HepG2 (cell line): ENCODE data around the gene TOM1L2. TPM values are rescaled to one million over a fixed set of nuclear protein-coding genes. Genes with fewer than 3 reads are reported as not detected.
A peak's percentile ranks its signal among the peaks of the same experiment; 100 is the strongest.

Source experiments
- ATF7-NPFF ChIP-seq: sonication (generic); formaldehyde crosslinking; IDR thresholded peaks from 2 replicates; pipeline ENCODE4 v1.8.1; 2023; ENCODE audit warnings: mild to moderate bottlenecking, low read depth, missing genetic modification reagents, moderate library complexity
- DPF2 ChIP-seq: sonication (generic); formaldehyde crosslinking; IDR thresholded peaks from 2 replicates; pipeline ENCODE4 v1.4.0; 2020; ENCODE audit warnings: mild to moderate bottlenecking, low read depth, missing genetic modification reagents, borderline replicate concordance
- FOXA1 ChIP-seq, 2 experiments: fragments of 450-650 bp in 1 of 2; sonication (generic) in 1 of 2; formaldehyde crosslinking in 1 of 2; IDR thresholded peaks; 2 replicates each; pipeline versions ENCODE4 v1.4.0 to v1.6.1; 2016 to 2020; ENCODE audit warnings: missing genetic modification reagents in 1 of 2
- JARID2 ChIP-seq: sonication (generic); formaldehyde crosslinking; IDR thresholded peaks from 2 replicates; pipeline ENCODE4 v1.8.1; 2023; ENCODE audit warnings: missing genetic modification reagents, inconsistent platforms; ENCODE audit not compliant: insufficient replicate concordance
- MXI1 ChIP-seq: IDR thresholded peaks from 3 replicates; pipeline ENCODE4 v1.6.1; 2012; ENCODE audit warnings: low read depth, low read length, inconsistent platforms, borderline replicate concordance
- MYNN ChIP-seq: sonication (generic); formaldehyde crosslinking; IDR thresholded peaks from 2 replicates; pipeline ENCODE4 v1.4.0; 2020; ENCODE audit warnings: mild to moderate bottlenecking, low read depth, missing genetic modification reagents
- ZFY ChIP-seq: sonication (generic); formaldehyde crosslinking; IDR thresholded peaks from 2 replicates; pipeline ENCODE4 v1.4.0; 2020; ENCODE audit warnings: missing genetic modification reagents
- ZNF563 ChIP-seq: sonication (generic); formaldehyde crosslinking; IDR thresholded peaks from 2 replicates; pipeline ENCODE4 v1.8.0; 2022; ENCODE audit warnings: mild to moderate bottlenecking, moderate library complexity, missing genetic modification reagents
- ZNF724P ChIP-seq: sonication (generic); formaldehyde crosslinking; IDR thresholded peaks from 2 replicates; pipeline ENCODE4 v1.8.0; 2022; ENCODE audit warnings: missing genetic modification reagents, borderline replicate concordance
- polyA plus RNA-seq, 8 experiments: library from polyadenylated mRNA; depleted of rRNA in 3 of 8; stranded (reverse) in 7 of 8; unstranded in 1 of 8; fragments of >200 nt; fragmentation: Illumina TruSeq in 4 of 8; extraction: Trizol in 4 of 8; gene quantifications; 2 replicates each; pipeline versions ENCODE4 v1.2.1 to v1.2.3, GENCODE V29; 2011 to 2016; ENCODE audit warnings: low read depth in 4 of 8, missing spikeins in 1 of 8, mixed read lengths in 1 of 8; ENCODE audit not compliant: insufficient read depth in 1 of 8
- total RNA-seq, 5 experiments: library from RNA; depleted of rRNA; stranded (reverse); fragments of >200 nt; fragmentation: Illumina TruSeq; extraction: Trizol; gene quantifications; 2 replicates each; pipeline ENCODE4 v1.2.3, GENCODE V29; 2016; ENCODE audit warnings: low read depth in 1 of 5
- TF ChIP-seq, protein P1 (sequence below): sonication (generic); formaldehyde crosslinking; IDR thresholded peaks from 2 replicates; pipeline ENCODE4 v1.4.0; 2020; ENCODE audit warnings: missing genetic modification reagents
- TF ChIP-seq, protein P2 (sequence below), 2 experiments: sonication (generic) in 1 of 2; formaldehyde crosslinking in 1 of 2; IDR thresholded peaks; 2 replicates each; pipeline versions ENCODE4 v1.4.0 to v1.6.1; 2018 to 2020; ENCODE audit warnings: missing genetic modification reagents in 2 of 2, borderline replicate concordance in 1 of 2, low read depth in 1 of 2, mild to moderate bottlenecking in 1 of 2, missing biosample characterization in 1 of 2
- TF ChIP-seq, protein P3 (sequence below): sonication (generic); formaldehyde crosslinking; IDR thresholded peaks from 2 replicates; pipeline ENCODE4 v1.5.0; 2020; ENCODE audit warnings: mild to moderate bottlenecking, missing genetic modification reagents, moderate library complexity
- TF ChIP-seq, protein P4 (sequence below): IDR thresholded peaks from 2 replicates; pipeline ENCODE4 v1.6.1; 2016
- TF ChIP-seq, protein P5 (sequence below): sonication (generic); formaldehyde crosslinking; IDR thresholded peaks from 2 replicates; pipeline ENCODE4 v1.4.0; 2020; ENCODE audit warnings: missing genetic modification reagents
- TF ChIP-seq, protein P6 (sequence below): sonication (generic); formaldehyde crosslinking; IDR thresholded peaks from 2 replicates; pipeline ENCODE4 v1.4.0; 2020; ENCODE audit warnings: low read depth, missing genetic modification reagents

TOM1L2 gene
- total and polyA plus RNA-seq, 2 of the 13 experiments (the other 11 are each of a cell fraction or from before 2014, with no cell fraction given) = 4.7 to 7.4 TPM

DNA sequence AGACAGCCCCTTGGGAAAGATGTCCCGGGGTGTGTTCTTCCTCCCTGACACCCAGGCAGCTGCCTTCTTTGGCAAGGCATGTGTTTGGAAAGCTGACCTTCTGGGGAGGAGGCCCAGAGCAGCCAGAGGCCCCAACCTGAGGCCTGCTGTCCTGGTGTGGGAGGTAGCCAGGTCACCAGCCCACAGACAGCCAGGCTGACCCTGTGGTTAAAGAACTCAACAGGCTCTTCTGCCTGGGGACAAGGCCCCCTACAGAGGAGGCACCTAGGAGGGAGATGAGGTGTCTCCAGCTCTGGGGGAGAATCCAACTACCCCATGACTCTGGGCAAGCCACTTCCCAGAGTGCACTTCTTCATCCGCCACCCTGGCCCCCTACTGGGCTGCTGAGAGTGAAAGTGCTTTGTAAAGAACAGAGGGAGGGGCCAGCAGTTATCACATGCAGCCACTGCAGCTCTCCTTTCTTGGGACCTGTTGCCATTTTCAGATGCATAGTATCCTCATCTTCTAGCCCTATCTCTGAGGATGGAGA, 122.3 kb downstream of the TOM1L2 start (continued):
- TF ChIP-seq, protein P1, sequence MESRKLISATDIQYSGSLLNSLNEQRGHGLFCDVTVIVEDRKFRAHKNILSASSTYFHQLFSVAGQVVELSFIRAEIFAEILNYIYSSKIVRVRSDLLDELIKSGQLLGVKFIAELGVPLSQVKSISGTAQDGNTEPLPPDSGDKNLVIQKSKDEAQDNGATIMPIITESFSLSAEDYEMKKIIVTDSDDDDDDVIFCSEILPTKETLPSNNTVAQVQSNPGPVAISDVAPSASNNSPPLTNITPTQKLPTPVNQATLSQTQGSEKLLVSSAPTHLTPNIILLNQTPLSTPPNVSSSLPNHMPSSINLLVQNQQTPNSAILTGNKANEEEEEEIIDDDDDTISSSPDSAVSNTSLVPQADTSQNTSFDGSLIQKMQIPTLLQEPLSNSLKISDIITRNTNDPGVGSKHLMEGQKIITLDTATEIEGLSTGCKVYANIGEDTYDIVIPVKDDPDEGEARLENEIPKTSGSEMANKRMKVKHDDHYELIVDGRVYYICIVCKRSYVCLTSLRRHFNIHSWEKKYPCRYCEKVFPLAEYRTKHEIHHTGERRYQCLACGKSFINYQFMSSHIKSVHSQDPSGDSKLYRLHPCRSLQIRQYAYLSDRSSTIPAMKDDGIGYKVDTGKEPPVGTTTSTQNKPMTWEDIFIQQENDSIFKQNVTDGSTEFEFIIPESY (CRISPR knock-in tag) = peak; percentile 95
- TF ChIP-seq FOXA1 (IDR thresholded peaks at IDR 0.05) (no peak), FOXA1 (CRISPR knock-in tag; IDR thresholded peaks at IDR 0.05) (no peak), DPF2 (CRISPR knock-in tag) (no peak), JARID2 (CRISPR knock-in tag) (peak; percentile 61), ZNF724P (peak; percentile 33; the same call in 1 of the 2 replicates), MYNN (no peak), ATF7-NPFF (CRISPR knock-in tag) (0 out of 2 replicates have a peak, but pooled peaks have one; percentile 28), ZFY (CRISPR knock-in tag) (peak; percentile 38; the same call in 1 of the 2 replicates), MXI1 (0 out of 3 replicates have a peak, but pooled peaks have one; percentile 26), ZNF563 (CRISPR knock-in tag) (peak; percentile 84; the same call in 1 of the 2 replicates)
- TF ChIP-seq, protein P2, sequence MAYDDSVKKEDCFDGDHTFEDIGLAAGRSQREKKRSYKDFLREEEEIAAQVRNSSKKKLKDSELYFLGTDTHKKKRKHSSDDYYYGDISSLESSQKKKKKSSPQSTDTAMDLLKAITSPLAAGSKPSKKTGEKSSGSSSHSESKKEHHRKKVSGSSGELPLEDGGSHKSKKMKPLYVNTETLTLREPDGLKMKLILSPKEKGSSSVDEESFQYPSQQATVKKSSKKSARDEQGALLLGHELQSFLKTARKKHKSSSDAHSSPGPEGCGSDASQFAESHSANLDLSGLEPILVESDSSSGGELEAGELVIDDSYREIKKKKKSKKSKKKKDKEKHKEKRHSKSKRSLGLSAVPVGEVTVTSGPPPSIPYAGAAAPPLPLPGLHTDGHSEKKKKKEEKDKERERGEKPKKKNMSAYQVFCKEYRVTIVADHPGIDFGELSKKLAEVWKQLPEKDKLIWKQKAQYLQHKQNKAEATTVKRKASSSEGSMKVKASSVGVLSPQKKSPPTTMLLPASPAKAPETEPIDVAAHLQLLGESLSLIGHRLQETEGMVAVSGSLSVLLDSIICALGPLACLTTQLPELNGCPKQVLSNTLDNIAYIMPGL (CRISPR knock-in tag; IDR thresholded peaks at IDR 0.05; ENCODE audit: borderline replicate concordance in 1 of 2, low read depth in 1 of 2) = peak in 1 of 2 experiments; percentile 16; a peak in 1 of 4 replicates
- TF ChIP-seq, protein P3, sequence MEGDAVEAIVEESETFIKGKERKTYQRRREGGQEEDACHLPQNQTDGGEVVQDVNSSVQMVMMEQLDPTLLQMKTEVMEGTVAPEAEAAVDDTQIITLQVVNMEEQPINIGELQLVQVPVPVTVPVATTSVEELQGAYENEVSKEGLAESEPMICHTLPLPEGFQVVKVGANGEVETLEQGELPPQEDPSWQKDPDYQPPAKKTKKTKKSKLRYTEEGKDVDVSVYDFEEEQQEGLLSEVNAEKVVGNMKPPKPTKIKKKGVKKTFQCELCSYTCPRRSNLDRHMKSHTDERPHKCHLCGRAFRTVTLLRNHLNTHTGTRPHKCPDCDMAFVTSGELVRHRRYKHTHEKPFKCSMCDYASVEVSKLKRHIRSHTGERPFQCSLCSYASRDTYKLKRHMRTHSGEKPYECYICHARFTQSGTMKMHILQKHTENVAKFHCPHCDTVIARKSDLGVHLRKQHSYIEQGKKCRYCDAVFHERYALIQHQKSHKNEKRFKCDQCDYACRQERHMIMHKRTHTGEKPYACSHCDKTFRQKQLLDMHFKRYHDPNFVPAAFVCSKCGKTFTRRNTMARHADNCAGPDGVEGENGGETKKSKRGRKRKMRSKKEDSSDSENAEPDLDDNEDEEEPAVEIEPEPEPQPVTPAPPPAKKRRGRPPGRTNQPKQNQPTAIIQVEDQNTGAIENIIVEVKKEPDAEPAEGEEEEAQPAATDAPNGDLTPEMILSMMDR (CRISPR knock-in tag) = peak; percentile 54
- TF ChIP-seq, protein P4, sequence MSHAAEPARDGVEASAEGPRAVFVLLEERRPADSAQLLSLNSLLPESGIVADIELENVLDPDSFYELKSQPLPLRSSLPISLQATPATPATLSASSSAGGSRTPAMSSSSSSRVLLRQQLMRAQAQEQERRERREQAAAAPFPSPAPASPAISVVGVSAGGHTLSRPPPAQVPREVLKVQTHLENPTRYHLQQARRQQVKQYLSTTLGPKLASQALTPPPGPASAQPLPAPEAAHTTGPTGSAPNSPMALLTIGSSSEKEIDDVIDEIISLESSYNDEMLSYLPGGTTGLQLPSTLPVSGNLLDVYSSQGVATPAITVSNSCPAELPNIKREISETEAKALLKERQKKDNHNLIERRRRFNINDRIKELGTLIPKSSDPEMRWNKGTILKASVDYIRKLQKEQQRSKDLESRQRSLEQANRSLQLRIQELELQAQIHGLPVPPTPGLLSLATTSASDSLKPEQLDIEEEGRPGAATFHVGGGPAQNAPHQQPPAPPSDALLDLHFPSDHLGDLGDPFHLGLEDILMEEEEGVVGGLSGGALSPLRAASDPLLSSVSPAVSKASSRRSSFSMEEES (CRISPR knock-in tag) = 0 out of 2 replicates have a peak, but pooled peaks have one; percentile 35
- TF ChIP-seq, protein P5, sequence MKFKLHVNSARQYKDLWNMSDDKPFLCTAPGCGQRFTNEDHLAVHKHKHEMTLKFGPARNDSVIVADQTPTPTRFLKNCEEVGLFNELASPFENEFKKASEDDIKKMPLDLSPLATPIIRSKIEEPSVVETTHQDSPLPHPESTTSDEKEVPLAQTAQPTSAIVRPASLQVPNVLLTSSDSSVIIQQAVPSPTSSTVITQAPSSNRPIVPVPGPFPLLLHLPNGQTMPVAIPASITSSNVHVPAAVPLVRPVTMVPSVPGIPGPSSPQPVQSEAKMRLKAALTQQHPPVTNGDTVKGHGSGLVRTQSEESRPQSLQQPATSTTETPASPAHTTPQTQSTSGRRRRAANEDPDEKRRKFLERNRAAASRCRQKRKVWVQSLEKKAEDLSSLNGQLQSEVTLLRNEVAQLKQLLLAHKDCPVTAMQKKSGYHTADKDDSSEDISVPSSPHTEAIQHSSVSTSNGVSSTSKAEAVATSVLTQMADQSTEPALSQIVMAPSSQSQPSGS (CRISPR knock-in tag) = peak; percentile 52; the same call in 1 of the 2 replicates
- TF ChIP-seq, protein P6, sequence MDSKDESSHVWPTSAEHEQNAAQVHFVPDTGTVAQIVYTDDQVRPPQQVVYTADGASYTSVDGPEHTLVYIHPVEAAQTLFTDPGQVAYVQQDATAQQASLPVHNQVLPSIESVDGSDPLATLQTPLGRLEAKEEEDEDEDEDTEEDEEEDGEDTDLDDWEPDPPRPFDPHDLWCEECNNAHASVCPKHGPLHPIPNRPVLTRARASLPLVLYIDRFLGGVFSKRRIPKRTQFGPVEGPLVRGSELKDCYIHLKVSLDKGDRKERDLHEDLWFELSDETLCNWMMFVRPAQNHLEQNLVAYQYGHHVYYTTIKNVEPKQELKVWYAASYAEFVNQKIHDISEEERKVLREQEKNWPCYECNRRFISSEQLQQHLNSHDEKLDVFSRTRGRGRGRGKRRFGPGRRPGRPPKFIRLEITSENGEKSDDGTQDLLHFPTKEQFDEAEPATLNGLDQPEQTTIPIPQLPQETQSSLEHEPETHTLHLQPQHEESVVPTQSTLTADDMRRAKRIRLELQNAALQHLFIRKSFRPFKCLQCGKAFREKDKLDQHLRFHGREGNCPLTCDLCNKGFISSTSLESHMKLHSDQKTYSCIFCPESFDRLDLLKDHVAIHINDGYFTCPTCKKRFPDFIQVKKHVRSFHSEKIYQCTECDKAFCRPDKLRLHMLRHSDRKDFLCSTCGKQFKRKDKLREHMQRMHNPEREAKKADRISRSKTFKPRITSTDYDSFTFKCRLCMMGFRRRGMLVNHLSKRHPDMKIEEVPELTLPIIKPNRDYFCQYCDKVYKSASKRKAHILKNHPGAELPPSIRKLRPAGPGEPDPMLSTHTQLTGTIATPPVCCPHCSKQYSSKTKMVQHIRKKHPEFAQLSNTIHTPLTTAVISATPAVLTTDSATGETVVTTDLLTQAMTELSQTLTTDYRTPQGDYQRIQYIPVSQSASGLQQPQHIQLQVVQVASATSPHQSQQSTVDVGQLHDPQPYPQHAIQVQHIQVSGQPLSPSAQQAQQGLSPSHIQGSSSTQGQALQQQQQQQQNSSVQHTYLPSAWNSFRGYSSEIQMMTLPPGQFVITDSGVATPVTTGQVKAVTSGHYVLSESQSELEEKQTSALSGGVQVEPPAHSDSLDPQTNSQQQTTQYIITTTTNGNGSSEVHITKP = 0 out of 2 replicates have a peak, but pooled peaks have one; percentile 52
